GM18868 (cell line): ENCODE results near the gene ELFN1.

Experiments
- ATAC-seq: cut with Tn5 transposase; IDR thresholded peaks from one replicate; pipeline ENCODE4 v1.9.1; 2021; ENCODE audit warnings: mild to moderate bottlenecking, moderate library complexity; ENCODE audit not compliant: unreplicated experiment

The ELFN1 gene

DNA sequence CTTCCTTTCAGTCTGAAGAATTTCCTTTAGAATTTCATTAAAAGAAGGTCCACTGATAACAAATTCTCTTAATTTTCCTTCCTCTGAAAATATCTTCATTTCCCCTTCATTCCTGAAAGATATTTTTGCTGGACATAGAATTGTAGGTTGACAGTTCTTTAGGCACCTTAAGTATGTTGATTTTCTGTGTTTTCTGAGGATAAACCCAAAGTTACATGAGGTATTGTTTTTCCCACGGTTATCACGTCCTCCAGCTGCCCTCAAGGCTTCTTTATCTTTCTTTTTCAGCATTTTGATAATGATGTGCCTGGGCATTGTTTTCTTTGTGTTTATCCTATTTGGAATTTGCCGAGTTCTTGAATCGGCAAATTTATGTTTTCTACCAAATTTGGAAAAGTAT lies 105.3 kb downstream of the ELFN1 start:
- ATAC-seq: no peak

- no peak for ATAC-seq
Observed at GRCh38 chr7:1777122-1777521, 107.0 kb downstream of the ELFN1 start.

DNA sequence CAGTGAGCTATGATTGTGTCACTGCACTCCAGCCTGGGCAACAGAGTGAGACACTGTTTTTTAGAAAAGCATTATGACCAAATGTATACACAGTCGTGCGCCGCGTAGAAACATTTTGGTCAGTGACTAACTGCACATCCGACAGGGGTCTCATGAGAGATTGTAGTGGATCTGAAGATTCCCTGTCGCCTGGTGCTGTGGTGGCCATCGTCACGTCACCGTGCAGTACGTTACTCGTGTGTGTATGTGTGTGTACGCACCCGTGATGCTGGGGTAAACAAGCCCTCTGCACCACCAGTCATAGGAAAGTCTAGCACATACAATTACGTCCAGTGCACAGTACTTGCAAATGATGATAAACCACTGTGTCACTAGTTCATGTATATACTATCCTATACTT lies 109.4 kb downstream of the ELFN1 start:
- ATAC-seq: no peak

DNA sequence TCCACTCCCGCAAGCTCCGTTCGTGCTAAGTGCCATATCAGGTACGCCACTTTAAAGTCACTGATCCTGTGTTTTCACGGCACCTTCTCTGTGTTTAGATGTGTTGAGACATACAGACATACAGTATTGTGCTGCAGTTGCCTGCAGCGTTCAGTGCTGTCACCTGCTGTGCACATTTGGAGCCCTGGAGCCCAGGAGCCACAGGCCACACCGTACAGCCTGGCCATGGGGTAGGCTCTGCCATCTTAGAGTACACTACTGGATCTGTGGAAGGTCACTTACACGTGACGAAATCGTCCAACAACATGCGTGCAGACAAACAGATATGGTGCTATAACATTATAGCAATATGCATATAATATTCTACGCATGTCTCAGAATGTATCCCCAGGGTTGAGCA lies 111.3 kb downstream of the ELFN1 start:
- ATAC-seq: no peak

DNA sequence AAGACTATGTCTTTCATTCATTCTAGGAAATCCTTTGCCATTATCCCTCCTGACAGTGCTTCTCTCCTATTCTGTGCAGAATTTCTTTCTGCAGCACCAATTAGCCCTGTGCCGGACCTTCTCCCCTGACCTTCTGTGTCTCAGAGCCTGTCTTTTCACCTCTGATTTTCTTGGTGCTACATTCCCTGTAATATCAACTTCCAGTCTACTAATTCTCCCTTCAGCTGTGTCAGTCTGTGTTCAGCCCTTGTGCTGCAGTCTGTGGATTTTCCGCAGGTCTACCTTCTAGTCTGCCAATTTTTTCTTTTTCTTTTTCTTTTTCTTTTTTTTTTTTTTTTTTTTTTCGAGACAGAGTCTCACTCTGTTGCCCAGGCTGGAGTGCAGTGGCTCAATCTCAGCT lies 115.8 kb downstream of the ELFN1 start:
- ATAC-seq: no peak

DNA sequence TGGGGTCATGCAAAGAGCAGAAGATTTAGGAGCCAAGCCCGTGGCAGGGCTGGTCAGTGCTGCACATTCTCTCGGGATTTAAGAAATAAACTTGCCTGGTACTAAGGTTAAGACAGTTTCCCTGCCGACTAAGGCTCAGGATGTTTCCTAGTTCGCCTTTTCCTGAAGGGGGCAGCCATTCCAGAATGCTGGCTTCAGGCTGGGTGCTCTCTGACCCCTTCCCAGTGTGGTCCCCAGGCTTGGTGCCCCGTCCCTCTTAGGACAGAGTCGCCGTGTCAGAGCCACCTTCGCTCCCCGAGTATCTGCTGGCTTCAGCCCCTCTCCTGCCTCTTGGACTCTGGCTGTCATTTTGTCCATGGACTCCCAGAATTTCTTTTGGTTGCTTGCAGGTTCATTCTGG lies 117.2 kb downstream of the ELFN1 start:
- ATAC-seq: no peak

DNA sequence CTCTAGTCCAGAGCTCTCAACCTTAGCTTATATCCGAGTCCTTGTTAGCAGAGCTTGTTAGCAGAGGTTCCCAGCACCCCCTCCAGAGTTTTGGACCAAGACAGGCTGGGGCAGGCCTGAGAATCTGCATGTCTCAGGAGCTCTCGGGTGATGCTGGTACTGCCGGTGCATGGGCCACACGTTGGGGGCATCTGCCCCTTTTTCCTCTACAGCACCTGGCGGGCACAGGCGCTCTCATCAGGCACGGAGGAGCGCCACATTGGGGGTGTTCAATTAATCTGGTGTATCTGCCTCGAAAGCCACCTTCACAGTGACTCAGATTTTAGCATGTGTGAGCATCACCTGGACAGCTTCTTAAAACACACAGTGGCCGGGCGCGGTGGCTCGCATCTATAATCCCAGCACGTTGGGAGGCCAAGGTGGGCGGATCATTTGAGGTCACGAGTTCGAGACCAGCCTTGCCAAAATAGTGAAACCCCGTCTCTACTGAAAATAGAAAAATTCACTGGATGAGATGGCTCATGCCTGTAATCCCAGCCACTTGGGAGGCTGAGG lies 117.7 kb downstream of the ELFN1 start:
- no peak for ATAC-seq

- no peak for ATAC-seq
Observed at GRCh38 chr7:1794888-1795542, 124.9 kb downstream of the ELFN1 start.
